Activated naive CD8-positive, alpha-beta T cell treated with anti-CD3 and anti-CD28 coated beads, Interleukin-2, amount 50 U/mL, for 16 hours (primary cell): Measurements from ENCODE around the gene PAN3.
A peak's percentile ranks its signal among the peaks of the same experiment; 100 is the strongest.

Experiments
- DNase-seq: peaks from one replicate; pipeline ENCODE4 v3.0.0-alpha.2; 2020; ENCODE audit warnings: low read depth, low spot score

PAN3 gene

GRCh38 chr13:28299916-28300315, 161.6 kb downstream of the PAN3 start:
- DNase-seq: no peak

GRCh38 chr13:28301839-28302238, 163.5 kb downstream of the PAN3 start:
- no peak for DNase-seq

DNA sequence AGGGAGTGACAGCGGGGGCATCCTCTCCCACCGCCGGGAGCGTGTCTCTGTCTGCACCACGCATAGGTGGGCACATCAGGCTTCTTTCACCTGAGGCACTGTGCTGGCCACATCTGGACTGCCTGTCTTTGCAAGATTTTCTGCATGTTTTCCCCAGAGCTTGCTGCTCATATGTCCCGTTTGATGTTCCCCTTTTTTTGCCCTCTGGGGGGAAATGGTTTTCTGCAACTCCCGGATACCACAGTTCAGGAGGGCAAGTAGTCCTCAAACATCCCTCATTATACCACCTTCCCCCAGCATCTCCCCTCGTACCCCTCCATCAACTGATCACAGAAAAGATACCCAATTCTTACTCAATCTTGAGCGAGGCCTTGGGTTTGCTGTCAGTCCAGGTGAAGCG, 168.0 kb downstream of the PAN3 start:
- DNase-seq: no peak

DNA sequence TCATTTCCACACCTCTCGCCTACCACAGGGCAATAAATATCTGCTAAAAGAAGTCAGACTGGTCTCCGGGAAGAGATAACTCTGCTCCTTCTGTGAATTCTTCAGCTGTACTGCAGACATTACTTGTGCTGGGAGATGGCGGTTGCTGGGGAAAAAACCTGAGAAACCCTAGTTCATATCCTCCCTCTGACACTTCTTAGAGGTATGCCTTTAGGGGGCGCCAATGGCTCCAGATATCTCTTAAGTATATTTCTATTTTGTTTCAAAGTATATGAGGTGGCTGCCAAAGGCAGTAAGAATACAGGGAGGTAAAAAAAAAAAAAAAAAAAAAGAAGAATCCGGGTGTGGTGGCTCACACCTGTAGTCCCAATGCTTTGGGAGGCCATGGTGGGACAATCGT, 175.2 kb downstream of the PAN3 start:
- DNase-seq: no peak

DNA sequence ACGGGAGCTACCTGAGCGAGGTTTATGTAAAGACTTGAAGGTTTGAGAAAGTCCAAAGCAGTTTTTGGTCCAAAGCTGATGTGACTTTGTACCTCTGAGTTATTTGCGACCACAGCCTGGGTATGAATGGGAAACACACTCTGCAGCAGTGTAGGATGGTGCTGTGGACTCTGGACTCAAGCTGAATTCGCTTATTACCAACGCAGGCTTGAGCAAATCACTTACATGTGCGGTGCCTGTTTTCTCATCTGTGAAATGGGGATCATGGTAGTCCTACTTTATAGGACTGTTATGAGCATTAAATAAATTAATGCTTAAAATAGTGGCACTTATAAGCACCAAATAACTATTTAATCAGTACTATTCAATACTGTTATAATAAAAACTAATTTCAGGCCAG, 176.5 kb downstream of the PAN3 start:
- no peak for DNase-seq

DNA sequence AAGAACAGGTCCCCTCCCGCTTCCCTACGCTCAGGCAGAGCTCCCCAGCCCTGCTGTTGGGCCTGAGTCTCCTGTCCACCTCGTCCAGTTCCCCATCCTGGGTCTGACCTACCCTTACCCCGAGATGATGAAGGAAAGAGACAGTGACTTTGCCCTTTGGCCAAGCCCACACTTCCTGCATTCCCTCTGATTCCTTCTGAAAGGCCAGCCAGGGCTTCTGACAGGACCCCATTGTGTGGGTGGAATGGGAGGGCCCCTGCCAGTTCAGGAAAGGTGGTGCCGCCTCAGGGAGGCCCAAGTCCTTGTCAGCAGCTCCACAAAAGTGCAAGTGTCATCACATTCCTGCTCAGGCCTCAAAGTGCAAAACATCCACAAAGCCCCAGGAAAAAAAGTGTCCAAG, 177.8 kb downstream of the PAN3 start:
- no peak for DNase-seq

- DNase-seq: no peak
Measured at GRCh38 chr13:28316836-28317235, 178.5 kb downstream of the PAN3 start.

- DNase-seq: no peak
Measured at GRCh38 chr13:28318496-28318895, 180.2 kb downstream of the PAN3 start.

DNA sequence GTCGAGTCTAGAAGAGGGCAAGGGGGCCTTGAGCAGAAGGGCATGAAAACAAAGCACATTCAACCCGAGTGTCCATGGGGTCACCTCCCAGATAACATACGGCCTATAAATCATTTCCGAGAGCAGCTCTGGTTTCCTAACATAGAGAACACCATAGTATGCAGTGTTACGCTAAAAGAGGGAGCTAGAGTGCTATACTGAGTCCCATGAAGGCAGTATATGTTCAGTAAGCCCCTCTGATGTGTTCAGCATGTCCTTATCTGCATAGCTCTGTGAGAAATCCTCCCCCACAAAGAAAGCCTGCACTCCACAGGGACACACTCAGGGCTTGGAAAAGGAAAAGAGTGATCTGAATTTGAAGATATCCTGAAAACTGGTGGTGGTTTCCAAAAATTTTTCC, 181.2 kb downstream of the PAN3 start:
- no peak for DNase-seq

- DNase-seq: no peak
Measured at GRCh38 chr13:28320209-28320608, 181.9 kb downstream of the PAN3 start.

DNA sequence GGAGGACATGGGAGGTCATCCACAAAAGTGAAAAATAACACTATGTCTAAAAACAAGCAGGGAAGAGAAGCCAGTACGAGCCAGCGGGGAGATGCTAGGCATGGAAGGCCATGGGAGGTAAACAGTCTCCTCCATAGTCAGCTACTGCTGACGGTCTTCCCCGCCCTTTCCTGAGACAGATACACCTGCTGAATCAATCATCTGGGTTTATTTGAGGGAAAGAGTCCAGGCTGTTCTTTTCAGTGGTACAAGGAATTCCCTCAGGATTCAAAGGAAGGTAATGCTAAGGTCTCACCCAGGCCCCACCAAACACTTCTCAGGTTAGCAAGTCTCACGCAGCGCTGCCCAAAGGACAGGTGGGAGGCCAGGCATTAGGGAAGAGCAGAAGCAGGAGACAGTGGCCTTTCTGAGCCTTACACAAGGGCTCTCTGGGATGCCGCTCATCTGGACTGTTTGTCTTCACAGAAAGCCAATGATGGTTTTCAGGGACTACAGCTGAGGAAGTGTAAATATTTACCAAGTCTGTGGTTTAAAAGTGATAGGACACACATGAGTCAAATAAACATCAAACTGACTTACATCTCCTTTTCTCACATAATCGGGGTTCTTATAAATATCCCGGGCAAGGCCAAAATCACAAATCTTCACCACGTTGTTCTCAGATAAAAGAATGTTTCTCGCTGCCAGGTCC, 182.7 kb downstream of the PAN3 start:
- no peak for DNase-seq

GRCh38 chr13:28321756-28322155, 183.4 kb downstream of the PAN3 start:
- DNase-seq: no peak

- no peak for DNase-seq
Measured at GRCh38 chr13:28322256-28322905, 184.0 kb downstream of the PAN3 start.

- DNase-seq: peak; percentile 15
Measured at GRCh38 chr13:28324181-28324789, 185.9 kb downstream of the PAN3 start.

DNA sequence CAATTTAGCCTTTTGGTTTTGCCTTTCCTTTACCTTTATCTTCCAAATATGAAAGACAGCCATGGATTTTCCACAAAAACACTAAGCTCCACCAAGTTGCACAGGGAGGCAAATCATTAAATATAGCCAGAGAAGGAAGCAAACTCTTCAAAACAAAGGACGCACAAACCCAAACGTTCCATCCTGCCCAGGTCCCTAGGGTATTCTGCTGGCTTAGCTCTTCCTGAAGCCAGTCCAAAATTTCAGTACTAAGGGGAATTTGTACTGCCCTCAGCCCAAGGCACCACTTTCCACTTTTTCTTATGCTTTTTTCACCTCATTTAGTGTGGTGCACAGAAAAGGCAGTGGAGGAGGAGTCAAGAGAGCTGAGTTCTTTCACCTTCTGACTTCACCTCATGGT, 186.7 kb downstream of the PAN3 start:
- no peak for DNase-seq

GRCh38 chr13:28326056-28326455, 187.7 kb downstream of the PAN3 start:
- DNase-seq: no peak

DNA sequence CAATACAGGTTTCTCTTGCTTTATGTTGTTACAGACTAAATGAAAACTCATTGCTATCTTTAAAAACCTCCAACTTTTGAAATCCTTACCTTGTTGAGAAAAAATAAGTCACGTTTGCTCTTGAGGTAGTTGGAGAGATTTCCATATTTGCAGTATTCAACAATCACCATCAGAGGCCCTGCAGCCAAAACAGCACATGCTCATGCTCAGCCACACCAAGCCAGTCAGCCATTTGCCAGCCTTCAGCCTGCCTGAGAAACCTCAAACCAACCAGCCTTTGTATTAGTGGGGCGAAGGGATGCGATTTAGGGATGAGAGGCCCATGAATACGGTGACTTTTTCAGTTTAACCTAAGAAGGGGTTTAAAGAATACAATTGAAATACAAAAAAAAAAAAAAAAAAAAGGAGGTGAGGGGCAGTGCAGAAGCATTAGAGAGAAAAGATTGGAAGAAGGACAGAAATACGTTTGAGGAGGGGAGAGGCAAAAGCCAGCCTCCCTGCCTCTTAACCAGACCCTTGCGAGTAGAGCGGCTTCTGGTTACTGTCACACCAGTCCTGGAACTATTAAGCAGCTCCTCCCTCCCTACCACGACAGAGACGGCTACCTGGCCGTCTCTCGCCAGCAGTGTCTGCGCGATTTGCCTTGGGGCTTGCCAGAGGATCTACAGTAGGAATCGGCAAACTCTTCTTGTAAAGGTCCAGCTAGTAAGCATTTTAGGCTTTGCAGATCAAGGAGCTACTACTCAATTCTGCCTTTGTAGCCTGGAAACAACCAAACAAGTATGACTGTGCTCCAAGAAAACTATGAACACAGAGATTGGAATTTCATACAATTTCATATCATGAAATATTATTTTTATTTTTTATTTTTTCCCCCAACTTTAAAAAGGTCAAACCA, 189.3 kb downstream of the PAN3 start:
- no peak for DNase-seq

GRCh38 chr13:28328271-28328607, 189.9 kb downstream of the PAN3 start:
- DNase-seq: no peak

GRCh38 chr13:28329395-28330158, 191.2 kb downstream of the PAN3 start:
- DNase-seq: no peak

GRCh38 chr13:28333204-28333881, 195.0 kb downstream of the PAN3 start:
- DNase-seq: no peak

- no peak for DNase-seq
Measured at GRCh38 chr13:28336193-28336657, 197.9 kb downstream of the PAN3 start.
